HS-5 (cell line): ENCODE data around the gene USP17L28.
"Not testable (repeated sequence)": the region's sequence is repeated elsewhere in the genome, so short reads cannot be mapped to it uniquely, and the experiment has no call there.

Experiments used
- DNase-seq: peaks from one replicate; pipeline ENCODE4 v3.0.0-alpha.2; 2012; ENCODE audit warnings: low read depth

USP17L28 gene, protein sequence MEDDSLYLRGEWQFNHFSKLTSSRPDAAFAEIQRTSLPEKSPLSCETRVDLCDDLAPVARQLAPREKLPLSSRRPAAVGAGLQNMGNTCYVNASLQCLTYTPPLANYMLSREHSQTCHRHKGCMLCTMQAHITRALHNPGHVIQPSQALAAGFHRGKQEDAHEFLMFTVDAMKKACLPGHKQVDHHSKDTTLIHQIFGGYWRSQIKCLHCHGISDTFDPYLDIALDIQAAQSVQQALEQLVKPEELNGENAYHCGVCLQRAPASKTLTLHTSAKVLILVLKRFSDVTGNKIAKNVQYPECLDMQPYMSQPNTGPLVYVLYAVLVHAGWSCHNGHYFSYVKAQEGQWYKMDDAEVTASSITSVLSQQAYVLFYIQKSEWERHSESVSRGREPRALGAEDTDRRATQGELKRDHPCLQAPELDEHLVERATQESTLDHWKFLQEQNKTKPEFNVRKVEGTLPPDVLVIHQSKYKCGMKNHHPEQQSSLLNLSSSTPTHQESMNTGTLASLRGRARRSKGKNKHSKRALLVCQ

DNA sequence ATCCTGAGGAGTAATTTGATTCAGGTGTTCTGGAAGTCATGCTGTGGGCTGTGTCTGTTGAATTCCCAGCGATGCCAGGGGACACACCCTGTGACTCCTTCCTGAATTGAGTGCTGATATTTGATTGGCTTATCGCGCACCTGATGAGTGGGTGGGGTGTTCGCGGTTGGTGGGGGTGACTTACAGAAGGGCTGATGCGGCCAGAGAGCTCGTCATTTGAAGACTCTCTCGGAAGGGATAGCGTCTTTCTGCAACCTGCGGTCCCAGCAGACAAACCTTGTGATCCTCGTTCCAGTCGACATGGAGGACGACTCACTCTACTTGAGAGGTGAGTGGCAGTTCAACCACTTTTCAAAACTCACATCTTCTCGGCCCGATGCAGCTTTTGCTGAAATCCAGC is at the start of gene USP17L28:
Gene USP17L28 (plus strand): TSS at position 301 of the 400 bp plus-strand sequence. CDS start 0 bp downstream, at position 301.
- not testable (repeated sequence) for DNase-seq

DNA sequence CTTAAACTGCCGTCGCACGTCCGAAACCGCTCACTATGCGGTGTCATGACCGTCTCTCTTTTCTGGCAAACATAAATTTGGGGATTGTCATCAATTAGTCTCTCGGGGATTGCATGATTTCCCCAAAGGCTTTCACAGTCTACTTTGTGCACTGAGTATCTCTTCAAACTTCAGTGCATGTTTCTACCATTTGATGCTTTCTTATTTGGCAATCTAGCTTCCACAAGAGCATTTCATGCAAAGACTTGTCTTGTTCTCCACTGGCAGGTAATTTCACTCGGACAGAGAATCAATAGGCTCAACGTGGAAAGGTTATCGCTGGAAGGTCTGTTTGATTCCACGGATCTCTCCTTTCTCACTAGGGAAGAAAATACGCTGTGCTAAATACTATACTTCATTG is 24.5 kb upstream of the USP17L28 start:
- DNase-seq, result not testable (repeated sequence)

DNA sequence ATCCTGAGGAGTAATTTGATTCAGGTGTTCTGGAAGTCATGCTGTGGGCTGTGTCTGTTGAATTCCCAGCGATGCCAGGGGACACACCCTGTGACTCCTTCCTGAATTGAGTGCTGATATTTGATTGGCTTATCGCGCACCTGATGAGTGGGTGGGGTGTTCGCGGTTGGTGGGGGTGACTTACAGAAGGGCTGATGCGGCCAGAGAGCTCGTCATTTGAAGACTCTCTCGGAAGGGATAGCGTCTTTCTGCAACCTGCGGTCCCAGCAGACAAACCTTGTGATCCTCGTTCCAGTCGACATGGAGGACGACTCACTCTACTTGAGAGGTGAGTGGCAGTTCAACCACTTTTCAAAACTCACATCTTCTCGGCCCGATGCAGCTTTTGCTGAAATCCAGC is 23.8 kb upstream of the USP17L28 start, which contains the start of gene USP17L24:
Gene USP17L24 (plus strand): TSS at position 301 of the 400 bp plus-strand sequence. CDS start 0 bp downstream, at position 301.
- not testable (repeated sequence) for DNase-seq

DNA sequence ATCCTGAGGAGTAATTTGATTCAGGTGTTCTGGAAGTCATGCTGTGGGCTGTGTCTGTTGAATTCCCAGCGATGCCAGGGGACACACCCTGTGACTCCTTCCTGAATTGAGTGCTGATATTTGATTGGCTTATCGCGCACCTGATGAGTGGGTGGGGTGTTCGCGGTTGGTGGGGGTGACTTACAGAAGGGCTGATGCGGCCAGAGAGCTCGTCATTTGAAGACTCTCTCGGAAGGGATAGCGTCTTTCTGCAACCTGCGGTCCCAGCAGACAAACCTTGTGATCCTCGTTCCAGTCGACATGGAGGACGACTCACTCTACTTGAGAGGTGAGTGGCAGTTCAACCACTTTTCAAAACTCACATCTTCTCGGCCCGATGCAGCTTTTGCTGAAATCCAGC is 19.1 kb upstream of the USP17L28 start, which contains the start of gene USP17L25:
Gene USP17L25 (plus strand): TSS at position 301 of the 400 bp plus-strand sequence. CDS start 0 bp downstream, at position 301.
- not testable (repeated sequence) for DNase-seq

DNA sequence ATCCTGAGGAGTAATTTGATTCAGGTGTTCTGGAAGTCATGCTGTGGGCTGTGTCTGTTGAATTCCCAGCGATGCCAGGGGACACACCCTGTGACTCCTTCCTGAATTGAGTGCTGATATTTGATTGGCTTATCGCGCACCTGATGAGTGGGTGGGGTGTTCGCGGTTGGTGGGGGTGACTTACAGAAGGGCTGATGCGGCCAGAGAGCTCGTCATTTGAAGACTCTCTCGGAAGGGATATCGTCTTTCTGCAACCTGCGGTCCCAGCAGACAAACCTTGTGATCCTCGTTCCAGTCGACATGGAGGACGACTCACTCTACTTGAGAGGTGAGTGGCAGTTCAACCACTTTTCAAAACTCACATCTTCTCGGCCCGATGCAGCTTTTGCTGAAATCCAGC is 14.3 kb upstream of the USP17L28 start, which contains the start of gene USP17L26:
Gene USP17L26 (plus strand): TSS at position 301 of the 400 bp plus-strand sequence. CDS start 0 bp downstream, at position 301.
- DNase-seq, result not testable (repeated sequence)

DNA sequence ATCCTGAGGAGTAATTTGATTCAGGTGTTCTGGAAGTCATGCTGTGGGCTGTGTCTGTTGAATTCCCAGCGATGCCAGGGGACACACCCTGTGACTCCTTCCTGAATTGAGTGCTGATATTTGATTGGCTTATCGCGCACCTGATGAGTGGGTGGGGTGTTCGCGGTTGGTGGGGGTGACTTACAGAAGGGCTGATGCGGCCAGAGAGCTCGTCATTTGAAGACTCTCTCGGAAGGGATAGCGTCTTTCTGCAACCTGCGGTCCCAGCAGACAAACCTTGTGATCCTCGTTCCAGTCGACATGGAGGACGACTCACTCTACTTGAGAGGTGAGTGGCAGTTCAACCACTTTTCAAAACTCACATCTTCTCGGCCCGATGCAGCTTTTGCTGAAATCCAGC is 9.6 kb upstream of the USP17L28 start, which contains the start of gene USP17L5:
Gene USP17L5 (plus strand): TSS at position 301 of the 400 bp plus-strand sequence. CDS start 0 bp downstream, at position 301.
- not testable (repeated sequence) for DNase-seq

DNA sequence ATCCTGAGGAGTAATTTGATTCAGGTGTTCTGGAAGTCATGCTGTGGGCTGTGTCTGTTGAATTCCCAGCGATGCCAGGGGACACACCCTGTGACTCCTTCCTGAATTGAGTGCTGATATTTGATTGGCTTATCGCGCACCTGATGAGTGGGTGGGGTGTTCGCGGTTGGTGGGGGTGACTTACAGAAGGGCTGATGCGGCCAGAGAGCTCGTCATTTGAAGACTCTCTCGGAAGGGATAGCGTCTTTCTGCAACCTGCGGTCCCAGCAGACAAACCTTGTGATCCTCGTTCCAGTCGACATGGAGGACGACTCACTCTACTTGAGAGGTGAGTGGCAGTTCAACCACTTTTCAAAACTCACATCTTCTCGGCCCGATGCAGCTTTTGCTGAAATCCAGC is 4.8 kb upstream of the USP17L28 start, which contains the start of gene USP17L27:
Gene USP17L27 (plus strand): TSS at position 301 of the 400 bp plus-strand sequence. CDS start 0 bp downstream, at position 301.
- not testable (repeated sequence) for DNase-seq

DNA sequence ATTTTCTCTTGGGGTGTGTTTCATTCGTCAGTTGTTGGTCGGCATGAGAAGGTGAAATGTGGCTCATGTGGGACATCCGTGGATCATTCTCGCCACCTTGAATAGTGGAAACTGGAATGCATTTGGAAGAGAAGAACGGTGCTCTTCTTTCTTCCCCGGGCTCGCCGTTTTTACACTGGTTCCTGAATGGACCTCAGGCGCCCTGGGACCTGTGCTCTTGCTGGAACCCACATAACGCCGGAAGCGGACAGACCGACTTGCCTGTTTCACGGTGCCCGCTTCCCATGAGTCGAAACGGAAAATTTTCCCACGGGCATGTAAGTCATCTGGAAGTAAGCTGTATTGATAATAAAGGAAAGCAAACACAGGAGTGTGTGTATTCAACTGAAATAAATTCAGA is 2.2 kb downstream of the USP17L28 start:
- DNase-seq, result not testable (repeated sequence)

DNA sequence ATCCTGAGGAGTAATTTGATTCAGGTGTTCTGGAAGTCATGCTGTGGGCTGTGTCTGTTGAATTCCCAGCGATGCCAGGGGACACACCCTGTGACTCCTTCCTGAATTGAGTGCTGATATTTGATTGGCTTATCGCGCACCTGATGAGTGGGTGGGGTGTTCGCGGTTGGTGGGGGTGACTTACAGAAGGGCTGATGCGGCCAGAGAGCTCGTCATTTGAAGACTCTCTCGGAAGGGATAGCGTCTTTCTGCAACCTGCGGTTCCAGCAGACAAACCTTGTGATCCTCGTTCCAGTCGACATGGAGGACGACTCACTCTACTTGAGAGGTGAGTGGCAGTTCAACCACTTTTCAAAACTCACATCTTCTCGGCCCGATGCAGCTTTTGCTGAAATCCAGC is 4.6 kb downstream of the USP17L28 start, which contains the start of gene USP17L29:
Gene USP17L29 (plus strand): TSS at position 301 of the 400 bp plus-strand sequence. CDS start 0 bp downstream, at position 301.
- DNase-seq, result not testable (repeated sequence)

DNA sequence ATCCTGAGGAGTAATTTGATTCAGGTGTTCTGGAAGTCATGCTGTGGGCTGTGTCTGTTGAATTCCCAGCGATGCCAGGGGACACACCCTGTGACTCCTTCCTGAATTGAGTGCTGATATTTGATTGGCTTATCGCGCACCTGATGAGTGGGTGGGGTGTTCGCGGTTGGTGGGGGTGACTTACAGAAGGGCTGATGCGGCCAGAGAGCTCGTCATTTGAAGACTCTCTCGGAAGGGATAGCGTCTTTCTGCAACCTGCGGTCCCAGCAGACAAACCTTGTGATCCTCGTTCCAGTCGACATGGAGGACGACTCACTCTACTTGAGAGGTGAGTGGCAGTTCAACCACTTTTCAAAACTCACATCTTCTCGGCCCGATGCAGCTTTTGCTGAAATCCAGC is 14.1 kb downstream of the USP17L28 start, which contains the start of gene USP17L30:
Gene USP17L30 (plus strand): TSS at position 301 of the 400 bp plus-strand sequence. CDS start 0 bp downstream, at position 301.
- not testable (repeated sequence) for DNase-seq

DNA sequence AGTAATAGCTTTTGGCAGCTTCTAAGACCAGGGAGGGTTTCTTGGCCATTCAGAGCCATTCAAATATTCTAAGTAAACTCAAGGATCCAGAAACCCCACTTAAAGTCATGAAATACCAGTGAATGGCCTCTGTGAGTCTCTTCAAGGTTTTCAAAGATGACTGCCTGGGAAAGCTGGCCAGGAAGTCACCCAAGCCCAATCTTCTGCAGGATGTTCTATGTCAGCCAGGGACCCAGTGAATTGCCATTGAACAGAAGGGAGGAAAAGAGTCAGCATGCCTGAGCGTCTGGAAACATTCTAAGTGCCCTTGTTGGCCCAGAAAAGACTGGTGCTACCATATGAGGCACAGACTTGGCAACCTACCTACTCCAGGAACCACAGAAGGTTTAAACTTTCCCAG is 31.2 kb downstream of the USP17L28 start:
- not testable (repeated sequence) for DNase-seq

DNA sequence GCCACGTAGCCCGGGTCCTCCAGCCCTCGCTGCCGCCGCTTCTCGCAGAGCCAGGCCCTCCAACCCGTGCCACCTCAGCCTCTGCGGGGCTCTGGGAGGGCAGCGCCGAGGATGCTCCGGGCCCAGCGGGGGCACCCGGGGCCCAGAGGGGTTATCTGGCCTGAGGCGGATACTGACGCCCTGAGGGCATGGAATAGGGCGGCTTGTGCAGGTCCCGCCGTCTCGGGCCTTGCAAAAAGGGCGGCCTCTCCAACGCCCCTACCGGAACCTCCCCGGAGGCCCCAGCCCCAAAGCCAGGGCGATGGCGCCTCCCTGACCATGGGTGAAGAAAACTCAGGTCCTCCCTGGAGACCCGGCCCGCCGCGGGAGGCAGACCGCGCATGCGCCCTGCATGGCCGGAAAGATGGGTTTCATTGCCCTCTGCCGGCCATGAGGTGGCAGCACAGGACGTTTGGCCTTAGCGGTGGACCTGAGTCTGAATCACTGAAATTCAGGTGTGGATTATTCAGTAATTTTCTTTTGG is 32.4 kb downstream of the USP17L28 start:
- DNase-seq, result not testable (repeated sequence)

DNA sequence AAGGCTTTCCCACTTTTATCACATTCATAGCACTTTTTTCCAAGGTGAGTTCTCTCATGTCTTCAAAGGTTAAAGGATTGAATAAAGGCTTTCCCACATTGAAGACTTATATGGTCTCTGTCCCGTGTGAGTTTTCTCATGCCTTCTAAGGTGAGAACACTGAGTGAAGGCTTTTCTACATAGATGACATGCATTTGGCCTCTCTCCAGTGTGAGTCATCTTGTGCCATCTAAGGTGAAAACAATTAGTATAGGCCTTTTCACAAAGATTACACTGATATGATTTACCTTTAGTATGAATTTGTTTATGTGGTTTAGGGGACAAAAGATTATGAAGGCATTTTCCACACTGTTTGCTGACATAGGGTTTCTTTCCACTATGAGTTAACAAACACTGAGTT is 35.4 kb downstream of the USP17L28 start:
- no peak for DNase-seq

DNA sequence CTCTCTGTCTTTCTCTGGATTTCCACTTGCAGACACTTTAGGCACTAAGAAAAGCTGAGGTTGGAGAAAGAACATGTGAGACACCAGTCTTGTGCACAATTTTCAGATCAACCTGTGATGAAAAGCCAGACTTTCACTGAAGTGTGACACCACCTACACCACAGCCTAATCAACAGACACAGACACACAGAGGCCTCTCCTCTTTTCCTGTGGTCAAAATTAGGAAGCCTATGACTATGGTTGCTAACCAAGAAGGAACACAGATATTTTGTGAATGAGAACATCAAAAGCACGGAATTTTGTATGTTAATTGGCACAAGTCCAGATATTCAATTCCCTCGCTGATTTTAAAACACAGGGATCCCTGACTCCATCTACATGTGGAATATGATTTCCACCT is 40.3 kb downstream of the USP17L28 start:
- not testable (repeated sequence) for DNase-seq
